GM12864 (cell line): ENCODE results near the gene NOC3L.

Experiments used
- DNase-seq: peaks from one replicate; pipeline ENCODE4 v3.0.0-alpha.2; 2011; ENCODE audit warnings: low read depth
- H3K4me3 ChIP-seq: 2 replicates; pipeline ENCODE4 v1.5.1; 2011; ENCODE audit warnings: mild to moderate bottlenecking, low read depth, low read length, control low read depth
- CTCF ChIP-seq: IDR thresholded peaks from 2 replicates; pipeline ENCODE4 v1.5.1; 2011; ENCODE audit warnings: low read depth, mild to moderate bottlenecking, moderate library complexity, low read length, control low read depth, inconsistent platforms; ENCODE audit errors: missing control alignments

Gene NOC3L

GRCh38 chr10:94362360-94363250 is at the start of gene NOC3L:
Gene NOC3L (minus strand): TSS chr10:94362939. CDS start chr10:94362838, 101 bp downstream.
- peak; percentile 86 for DNase-seq
- H3K4me3 ChIP-seq, result peak within 1 kb of the TSS; percentile 77
- TF ChIP-seq CTCF, result peak; percentile 86

- no peak overlapping the region for H3K4me3 ChIP-seq
- TF ChIP-seq CTCF, result no peak
- DNase-seq, result no peak
These were observed 49.7 kb upstream of the NOC3L start for GRCh38 chr10:94412449-94412848.

- no peak for DNase-seq
- no peak for TF ChIP-seq CTCF
- H3K4me3 ChIP-seq, result no peak overlapping the region
These were observed 48.6 kb upstream of the NOC3L start for GRCh38 chr10:94411304-94411703.

- no peak for DNase-seq
- TF ChIP-seq CTCF, result no peak
- no peak overlapping the region for H3K4me3 ChIP-seq
These were observed 46.4 kb upstream of the NOC3L start for GRCh38 chr10:94409021-94409657.

GRCh38 chr10:94407668-94408067 is 44.9 kb upstream of the NOC3L start:
- DNase-seq, result no peak
- TF ChIP-seq CTCF, result no peak
- no peak overlapping the region for H3K4me3 ChIP-seq

GRCh38 chr10:94405406-94405805 is 42.7 kb upstream of the NOC3L start:
- no peak for TF ChIP-seq CTCF
- no peak for DNase-seq
- H3K4me3 ChIP-seq, result no peak overlapping the region
